Measurements from ENCODE around the gene SEC22A.

SEC22A gene

GRCh38 chr3:123256256-123256655 is 54.5 kb downstream of the SEC22A start:
- H3K9me3 ChIP-seq (ENCODE audit: severe bottlenecking): no peaks in the 10 kb centered on the region

GRCh38 chr3:123258359-123258758 is 56.6 kb downstream of the SEC22A start:
- Histone ChIP-seq H3K27me3 (ENCODE audit: insufficient read depth, poor library complexity, severe bottlenecking) (no peaks in the 10 kb centered on the region), H3K36me3 (ENCODE audit: low read depth) (peaks cover 29% of the 10 kb centered on the region), H3K4me1 (ENCODE audit: insufficient read depth, poor library complexity, severe bottlenecking) (peaks cover 5% of the 10 kb centered on the region), H3K4me3 (ENCODE audit: severe bottlenecking) (no peak overlapping the region), H3K9me3 (ENCODE audit: severe bottlenecking) (no peaks in the 10 kb centered on the region), H3K27ac (ENCODE audit: poor library complexity, severe bottlenecking) (no peak overlapping the region)
- no peak for DNase-seq (ENCODE audit: low spot score)
- TF ChIP-seq CTCF (IDR thresholded peaks at IDR 0.05; ENCODE audit: poor library complexity, severe bottlenecking): no peak
- no peak for ATAC-seq (ENCODE audit: low read depth)

More at GRCh38 chr3:123256256-123256655, 54.5 kb downstream of the SEC22A start:
- H3K4me3 ChIP-seq (ENCODE audit: severe bottlenecking): no peak overlapping the region
- no peak overlapping the region for H3K27ac ChIP-seq (ENCODE audit: poor library complexity, severe bottlenecking)
- no peaks in the 10 kb centered on the region for H3K4me1 ChIP-seq (ENCODE audit: insufficient read depth, poor library complexity, severe bottlenecking)
- peaks cover 13% of the 10 kb centered on the region for H3K36me3 ChIP-seq (ENCODE audit: low read depth)
- no peak for DNase-seq (ENCODE audit: low spot score)
- no peaks in the 10 kb centered on the region for H3K27me3 ChIP-seq (ENCODE audit: insufficient read depth, poor library complexity, severe bottlenecking)
- no peak for ATAC-seq (ENCODE audit: low read depth)
- TF ChIP-seq CTCF (IDR thresholded peaks at IDR 0.05; ENCODE audit: poor library complexity, severe bottlenecking): no peak

DNA sequence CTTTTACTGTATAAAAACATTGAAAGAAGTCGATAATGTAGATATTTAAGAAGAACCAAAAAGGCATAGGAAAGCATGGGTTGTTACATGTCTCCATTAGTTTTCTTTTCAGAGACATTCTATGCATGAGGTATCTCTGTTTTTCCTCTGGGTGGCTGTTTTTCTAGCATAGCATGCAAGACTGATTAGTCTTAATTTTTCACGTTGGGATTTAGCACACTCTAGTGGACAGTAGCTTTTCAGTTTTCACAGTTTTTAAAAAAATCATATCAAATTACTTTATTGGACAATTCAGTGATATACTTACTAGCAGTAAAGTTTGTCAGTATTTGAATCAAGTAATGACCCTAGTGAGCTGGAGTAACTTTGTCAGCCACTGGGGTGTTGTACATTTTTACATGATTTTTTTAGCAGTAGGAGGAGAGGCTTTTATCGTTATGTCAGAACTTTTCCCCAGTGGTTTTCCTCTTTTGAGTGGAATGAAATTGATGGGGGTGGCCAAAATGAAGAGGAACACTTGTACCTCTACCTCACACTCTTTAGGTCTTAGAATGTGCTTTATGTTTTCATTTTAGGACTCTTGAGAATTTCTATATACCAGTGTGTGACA is 57.2 kb downstream of the SEC22A start:
- ATAC-seq (ENCODE audit: low read depth): peak; percentile 77
- H3K27ac ChIP-seq (ENCODE audit: poor library complexity, severe bottlenecking): no peak overlapping the region
- no peak overlapping the region for H3K4me3 ChIP-seq (ENCODE audit: severe bottlenecking)
- H3K36me3 ChIP-seq (ENCODE audit: low read depth): peaks cover 29% of the 10 kb centered on the region
- H3K4me1 ChIP-seq (ENCODE audit: insufficient read depth, poor library complexity, severe bottlenecking): peaks cover 5% of the 10 kb centered on the region
- no peaks in the 10 kb centered on the region for H3K27me3 ChIP-seq (ENCODE audit: insufficient read depth, poor library complexity, severe bottlenecking)
- no peaks in the 10 kb centered on the region for H3K9me3 ChIP-seq (ENCODE audit: severe bottlenecking)
- DNase-seq (ENCODE audit: low spot score): no peak
- peak; percentile 82 for TF ChIP-seq CTCF (IDR thresholded peaks at IDR 0.05; ENCODE audit: poor library complexity, severe bottlenecking)

GRCh38 chr3:123261666-123262065 is 59.9 kb downstream of the SEC22A start:
- H3K27me3 ChIP-seq (ENCODE audit: insufficient read depth, poor library complexity, severe bottlenecking): no peaks in the 10 kb centered on the region
- TF ChIP-seq CTCF (IDR thresholded peaks at IDR 0.05; ENCODE audit: poor library complexity, severe bottlenecking): no peak
- no peak overlapping the region for H3K27ac ChIP-seq (ENCODE audit: poor library complexity, severe bottlenecking)
- H3K4me3 ChIP-seq (ENCODE audit: severe bottlenecking): no peak overlapping the region
- DNase-seq (ENCODE audit: low spot score): no peak
- peaks cover 5% of the 10 kb centered on the region for H3K4me1 ChIP-seq (ENCODE audit: insufficient read depth, poor library complexity, severe bottlenecking)
- peaks cover 34% of the 10 kb centered on the region for H3K36me3 ChIP-seq (ENCODE audit: low read depth)
- ATAC-seq (ENCODE audit: low read depth): no peak
- H3K9me3 ChIP-seq (ENCODE audit: severe bottlenecking): no peaks in the 10 kb centered on the region

GRCh38 chr3:123262226-123262625 is 60.5 kb downstream of the SEC22A start:
- Histone ChIP-seq H3K4me3 (ENCODE audit: severe bottlenecking) (no peak overlapping the region), H3K27ac (ENCODE audit: poor library complexity, severe bottlenecking) (no peak overlapping the region), H3K36me3 (ENCODE audit: low read depth) (peaks cover 36% of the 10 kb centered on the region), H3K9me3 (ENCODE audit: severe bottlenecking) (no peaks in the 10 kb centered on the region), H3K4me1 (ENCODE audit: insufficient read depth, poor library complexity, severe bottlenecking) (peaks cover 5% of the 10 kb centered on the region), H3K27me3 (ENCODE audit: insufficient read depth, poor library complexity, severe bottlenecking) (no peaks in the 10 kb centered on the region)
- TF ChIP-seq CTCF (IDR thresholded peaks at IDR 0.05; ENCODE audit: poor library complexity, severe bottlenecking): no peak
- ATAC-seq (ENCODE audit: low read depth): no peak
- DNase-seq (ENCODE audit: low spot score): no peak
